Erythroblast (primary cell): Measurements from ENCODE around the gene SRGAP3.

Source experiments
- DNase-seq, 2 experiments: peaks; one replicate each; lab custom pipeline; 2025; lab: John Stamatoyannopoulos, UW
- GATA1 ChIP-seq: IDR thresholded peaks from 2 replicates; pipeline ENCODE4 v1.6.1; 2011; ENCODE audit warnings: low read depth, mild to moderate bottlenecking, control low read depth, low read length, moderate library complexity
- POLR2A ChIP-seq: IDR thresholded peaks from 2 replicates; pipeline ENCODE4 v1.6.1; 2011; ENCODE audit warnings: mild to moderate bottlenecking, low read length

The SRGAP3 gene

DNA sequence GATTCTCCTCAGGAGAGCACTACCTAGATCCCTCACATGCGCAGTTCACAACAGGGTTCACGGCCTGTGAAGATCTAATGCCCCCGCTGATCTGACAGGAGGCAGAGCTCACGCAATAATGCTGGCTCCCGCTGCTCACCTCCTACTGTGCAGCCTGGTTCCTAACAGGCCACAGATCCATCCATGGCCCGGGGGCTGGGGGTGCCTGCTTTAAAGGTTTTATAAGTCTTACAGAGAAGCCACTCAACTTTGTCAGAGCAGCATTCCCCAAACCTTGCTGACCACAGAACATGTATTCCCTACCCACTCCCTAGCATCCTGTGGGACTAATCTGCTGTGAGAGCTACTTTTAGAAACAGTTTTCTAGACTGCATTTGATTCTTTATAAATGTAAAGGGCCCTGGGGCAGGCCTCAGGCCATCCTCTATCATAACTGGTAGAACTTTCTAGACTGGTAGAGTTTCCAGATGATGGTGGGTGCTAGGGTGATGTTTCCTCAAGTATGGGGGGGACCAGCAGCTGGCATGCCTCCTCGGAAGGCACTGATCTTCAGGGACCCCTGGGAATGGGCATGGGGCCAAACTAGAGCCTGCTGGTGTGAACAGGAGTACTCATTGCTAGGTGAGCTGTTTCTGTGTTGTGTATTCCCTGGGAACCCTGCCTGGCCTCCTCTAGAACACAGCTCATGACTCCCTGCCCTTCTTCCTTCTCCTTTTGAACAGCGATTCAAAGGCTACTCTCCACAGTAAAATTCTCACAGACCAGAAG lies 260.5 kb downstream of the SRGAP3 start:
- DNase-seq, result no peak
- TF ChIP-seq POLR2A (no peak), GATA1 (no peak)

DNA sequence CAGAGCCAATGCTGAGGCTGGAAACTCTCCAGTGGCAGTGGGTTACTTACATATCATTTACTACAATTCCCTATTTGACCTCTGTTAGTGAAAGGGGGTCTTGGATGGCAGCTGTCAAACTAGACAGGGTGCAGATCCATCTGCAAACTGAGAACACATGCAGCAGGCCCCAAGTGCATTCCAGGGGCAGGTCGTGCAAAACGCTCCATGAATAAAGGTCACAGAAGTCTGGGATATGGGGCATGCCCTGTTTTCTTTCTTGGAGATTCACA lies 261.1 kb downstream of the SRGAP3 start:
- TF ChIP-seq POLR2A (no peak), GATA1 (no peak)
- no peak for DNase-seq

DNA sequence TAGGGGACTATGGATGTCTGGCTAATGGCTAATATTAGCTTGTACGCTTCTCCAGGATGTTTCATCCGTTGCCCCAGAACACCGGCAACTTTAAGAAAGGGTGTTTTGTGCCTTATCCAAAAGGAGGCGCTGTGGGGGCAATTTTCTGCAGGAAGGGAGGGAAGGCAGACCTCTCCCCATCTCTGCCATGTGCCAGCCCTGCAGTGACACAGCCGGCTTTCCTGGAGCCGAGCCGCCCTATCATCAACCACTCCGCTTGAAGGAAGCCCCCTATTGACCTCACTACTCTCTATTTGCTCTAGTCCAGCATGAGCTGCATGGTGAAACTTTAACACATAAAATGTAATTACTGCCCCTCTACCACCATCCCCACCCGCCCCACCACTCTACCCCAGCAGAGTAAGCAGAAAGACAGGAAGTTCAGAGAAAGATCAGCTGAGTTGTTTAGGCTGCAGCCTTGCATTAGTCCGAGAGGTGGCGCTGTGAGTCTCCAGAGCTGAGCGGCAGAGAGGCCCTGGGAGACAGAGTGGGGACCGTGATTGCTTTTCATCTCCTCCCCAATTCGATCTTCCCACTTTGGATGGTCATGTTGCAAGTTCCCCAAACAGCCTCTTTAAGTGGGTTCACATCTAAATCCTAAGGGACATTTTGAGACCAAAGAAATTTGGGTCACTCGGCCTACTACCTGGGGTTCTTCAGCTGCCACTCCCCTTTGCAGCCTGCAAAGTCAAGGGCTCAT lies 261.6 kb downstream of the SRGAP3 start:
- peak; percentile 45 to 62 for DNase-seq
- TF ChIP-seq GATA1 (no peak), POLR2A (no peak)

DNA sequence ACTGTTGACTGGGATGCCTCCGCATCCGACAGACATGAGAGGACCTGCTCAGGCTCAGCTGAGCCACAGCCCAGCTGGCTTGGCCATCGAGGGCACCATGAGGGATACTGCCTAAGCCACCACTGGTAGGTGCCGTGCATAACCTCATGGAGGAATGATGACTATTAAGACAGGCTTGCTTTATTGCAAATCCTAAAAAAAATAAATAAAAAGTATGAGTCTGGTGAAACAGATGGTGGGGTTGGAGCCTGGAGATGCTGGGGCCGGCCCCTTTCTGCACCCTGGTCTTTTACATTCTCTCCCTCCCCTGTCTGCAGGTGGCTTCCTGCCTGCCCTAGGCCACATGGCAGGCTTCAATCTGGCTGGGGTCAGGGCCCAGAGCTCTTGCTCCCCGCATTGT lies 262.2 kb downstream of the SRGAP3 start:
- no peak for DNase-seq
- TF ChIP-seq POLR2A (no peak), GATA1 (no peak)

DNA sequence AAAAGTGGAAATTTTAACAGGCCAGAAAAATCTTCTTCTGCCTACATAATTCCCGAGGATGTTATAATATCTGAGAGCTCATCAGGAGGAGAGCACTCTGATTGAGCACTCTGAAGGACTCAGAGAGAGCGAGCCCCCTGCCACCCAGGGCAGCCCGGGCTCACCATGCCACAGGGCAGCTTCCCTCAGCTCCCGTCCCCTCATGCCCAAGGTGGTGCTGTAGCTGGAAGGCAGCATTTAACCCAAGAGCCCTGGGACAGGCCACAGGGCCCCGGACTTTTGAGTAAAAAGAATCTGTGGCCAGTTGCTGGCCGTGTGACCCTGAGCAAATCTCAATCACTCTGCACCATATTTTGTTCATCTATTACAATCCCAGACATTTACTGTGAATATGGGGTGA lies 262.7 kb downstream of the SRGAP3 start:
- TF ChIP-seq POLR2A (no peak), GATA1 (no peak)
- no peak for DNase-seq

DNA sequence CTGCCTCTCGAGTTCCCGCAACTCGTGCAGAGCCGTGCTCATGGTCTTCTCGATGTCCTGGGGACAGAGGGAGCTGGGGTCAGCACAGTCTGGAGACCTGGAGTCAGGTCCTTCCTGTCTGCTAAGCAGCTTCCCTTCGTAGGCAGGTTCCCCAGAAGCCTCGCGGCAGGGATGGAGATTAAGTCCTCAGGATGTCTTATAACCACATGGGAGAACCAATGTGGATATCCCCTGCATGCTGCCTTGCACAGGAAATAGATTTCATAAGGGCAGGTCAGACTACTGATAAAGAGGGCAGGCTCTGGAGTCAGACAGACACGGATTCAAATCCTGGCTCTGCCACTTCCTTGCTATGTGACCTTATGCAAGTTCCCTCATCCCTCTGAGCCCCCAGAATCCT lies 263.6 kb downstream of the SRGAP3 start:
- no peak for TF ChIP-seq GATA1
- TF ChIP-seq POLR2A, result no peak

DNA sequence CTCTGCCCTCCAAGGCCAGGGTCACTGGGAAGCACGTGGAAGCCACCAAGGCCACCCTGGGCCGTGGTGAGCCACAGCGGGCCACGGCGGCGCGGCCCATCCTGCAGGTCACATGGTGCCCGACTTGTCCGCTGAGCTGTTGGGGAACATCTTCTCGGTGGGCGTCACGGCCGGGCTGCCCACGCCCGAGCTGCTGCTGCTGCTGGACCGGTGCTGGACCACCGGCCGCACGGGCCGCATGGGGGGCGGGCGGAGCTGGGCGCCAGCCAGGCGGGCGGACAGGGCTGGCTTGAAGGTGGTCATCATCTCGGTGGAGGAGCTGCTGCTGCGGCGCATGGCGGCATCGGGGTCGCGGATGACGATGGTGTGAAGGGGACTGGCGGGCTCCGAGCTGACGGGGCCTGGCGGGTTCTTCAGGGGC lies 264.0 kb downstream of the SRGAP3 start:
- DNase-seq, result no peak
- TF ChIP-seq GATA1, result no peak
- no peak for TF ChIP-seq POLR2A

More for the DNA sequence above, 263.6 kb downstream of the SRGAP3 start:
- no peak for DNase-seq

DNA sequence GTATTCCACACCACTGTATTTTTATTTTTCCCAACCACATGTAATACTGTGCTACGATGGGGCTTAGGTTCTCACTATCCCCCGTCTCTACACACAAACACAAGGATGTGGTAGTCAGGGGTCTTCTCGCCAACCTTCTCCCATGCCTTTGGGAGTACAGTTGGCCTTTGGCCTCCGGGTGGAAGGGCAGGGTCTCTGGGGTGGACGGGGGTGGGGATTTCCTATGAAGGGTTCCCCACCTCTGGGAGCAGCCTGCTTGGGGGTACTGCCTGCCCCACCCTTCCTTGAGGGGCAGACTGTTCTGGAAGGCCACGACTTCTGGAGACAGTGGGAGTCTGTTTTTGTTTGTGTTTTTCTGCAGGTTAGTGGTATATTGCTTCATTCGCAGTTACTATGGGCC lies 264.9 kb downstream of the SRGAP3 start:
- no peak for DNase-seq
- no peak for TF ChIP-seq GATA1
- TF ChIP-seq POLR2A, result no peak

DNA sequence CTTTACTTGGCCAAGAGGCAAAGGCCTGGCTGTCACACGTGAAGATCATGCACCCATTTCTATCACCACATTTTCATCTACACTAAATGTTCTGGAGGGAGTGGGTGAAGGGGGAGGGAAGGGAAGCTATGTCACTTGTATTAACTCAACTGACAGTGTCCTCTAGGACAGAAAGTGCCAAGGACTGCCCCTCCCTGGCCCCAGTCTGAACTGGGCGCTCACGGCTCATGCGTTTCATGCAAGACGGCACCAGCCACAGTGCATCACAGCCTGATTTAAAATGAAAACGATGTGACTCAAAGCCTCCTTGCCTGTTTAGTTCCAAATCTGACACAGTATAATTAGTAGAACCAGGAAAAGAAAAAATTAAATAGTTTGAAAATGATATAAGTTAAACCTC lies 265.4 kb downstream of the SRGAP3 start:
- no peak for DNase-seq
- TF ChIP-seq GATA1 (no peak), POLR2A (no peak)

DNA sequence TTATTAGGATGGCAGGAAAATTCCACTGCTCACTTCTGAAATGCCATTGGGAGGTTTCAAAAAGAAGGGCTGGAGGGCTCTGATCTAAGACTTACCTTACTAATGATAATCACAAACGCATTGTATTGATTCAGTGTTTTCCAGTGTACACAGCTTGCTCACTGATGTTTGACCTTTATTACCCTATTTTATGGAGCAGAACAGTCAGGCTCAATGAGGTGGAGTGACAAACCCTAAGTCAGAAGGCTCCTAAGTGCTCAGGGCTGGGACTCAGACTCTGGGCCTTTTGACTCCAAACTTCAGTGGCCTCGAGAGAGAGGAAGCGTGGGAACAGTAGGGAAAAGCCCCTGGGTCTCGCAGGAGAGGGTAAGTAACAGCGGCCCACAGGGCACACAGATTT lies 265.9 kb downstream of the SRGAP3 start:
- TF ChIP-seq POLR2A (no peak), GATA1 (no peak)
- no peak for DNase-seq

DNA sequence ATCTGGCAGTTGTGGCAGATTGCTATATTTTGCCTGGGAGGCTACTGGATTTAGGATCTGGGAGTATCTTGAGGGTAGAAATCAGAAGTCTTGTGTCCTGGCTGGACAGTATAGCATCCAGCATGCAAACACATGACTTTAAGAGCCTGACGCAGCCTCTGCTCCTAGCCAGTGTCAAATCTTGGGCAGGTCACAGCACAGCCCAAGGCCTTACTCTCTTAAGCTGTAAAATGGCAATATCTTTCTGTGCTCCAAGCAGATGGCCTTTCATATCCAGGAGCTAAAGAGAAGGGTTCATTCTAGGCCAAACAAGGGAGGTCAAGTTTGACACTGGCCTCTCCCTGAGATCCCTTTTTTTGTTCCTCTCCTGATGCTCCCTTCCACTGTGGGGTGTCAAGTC lies 266.4 kb downstream of the SRGAP3 start:
- no peak for TF ChIP-seq GATA1
- no peak for TF ChIP-seq POLR2A
- no peak for DNase-seq

DNA sequence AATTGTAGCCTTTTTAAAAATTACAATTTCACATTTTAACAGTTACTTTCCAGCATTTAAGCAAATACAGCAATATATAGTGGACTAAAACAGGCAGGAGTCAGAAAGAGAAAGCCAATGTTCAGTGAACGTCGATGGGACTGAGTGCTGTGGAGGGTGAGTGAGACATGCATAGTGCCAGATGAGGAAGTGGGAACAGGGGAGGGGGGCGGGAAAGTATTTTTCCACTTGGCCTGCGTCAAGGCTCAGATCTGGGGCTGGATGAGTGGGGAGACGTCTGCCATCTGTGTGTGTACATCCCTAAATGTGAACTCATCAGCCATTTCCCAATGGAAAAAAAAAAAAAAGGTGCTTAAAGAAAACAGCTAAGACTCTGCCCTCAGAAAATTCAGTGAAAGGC lies 266.9 kb downstream of the SRGAP3 start:
- TF ChIP-seq POLR2A, result no peak
- TF ChIP-seq GATA1, result no peak
- no peak for DNase-seq

DNA sequence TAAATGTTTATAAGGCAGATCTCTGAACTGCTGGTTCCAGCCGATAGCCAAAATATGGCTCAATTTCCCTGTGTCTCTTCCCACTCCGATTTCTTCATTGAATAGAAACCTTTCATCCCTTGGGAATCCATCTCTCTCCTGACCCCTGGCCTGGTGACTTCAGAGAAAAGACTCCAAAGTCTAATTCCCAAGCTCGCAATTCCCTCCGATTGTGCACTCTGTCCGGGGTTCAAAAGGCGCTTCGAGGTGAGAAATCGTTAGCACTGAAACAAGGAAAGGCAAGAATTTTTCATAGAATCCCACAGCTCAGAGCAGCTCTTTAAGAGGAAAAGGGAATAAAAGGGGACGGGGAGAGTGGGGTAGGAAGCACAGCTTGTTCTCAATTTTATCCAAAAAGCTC lies 267.7 kb downstream of the SRGAP3 start:
- TF ChIP-seq POLR2A (no peak), GATA1 (no peak)

DNA sequence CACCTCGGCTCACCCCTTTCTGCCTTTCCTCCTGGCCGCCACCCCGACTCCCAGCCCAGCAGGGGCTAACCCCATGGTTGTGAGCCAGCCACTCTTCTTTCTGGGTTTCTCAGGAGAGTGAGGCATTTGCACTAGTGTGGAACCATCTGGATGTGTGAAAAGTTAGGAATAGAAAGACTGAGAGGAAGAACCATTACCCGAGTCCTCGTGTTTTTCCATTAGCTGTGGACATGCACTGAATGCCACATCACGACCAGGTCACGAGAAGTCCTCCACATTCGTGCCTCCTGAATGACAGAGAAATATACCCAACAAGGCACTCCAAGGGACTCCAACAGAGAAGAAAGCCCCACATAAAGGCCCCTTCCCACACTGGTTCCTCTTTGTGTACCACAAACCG lies 268.1 kb downstream of the SRGAP3 start:
- no peak for DNase-seq
- no peak for TF ChIP-seq POLR2A
- no peak for TF ChIP-seq GATA1

More for the DNA sequence above, 267.7 kb downstream of the SRGAP3 start:
- DNase-seq, result no peak
